HG02763 (cell line): Measurements from ENCODE around the gene RPS28.
"Not testable (repeated sequence)": the region's sequence is repeated elsewhere in the genome, so short reads cannot be mapped to it uniquely, and the experiment has no call there.

Source experiments
- ATAC-seq: cut with Tn5 transposase; IDR thresholded peaks from one replicate; pipeline ENCODE4 v1.9.1; 2021; ENCODE audit warnings: mild to moderate bottlenecking, moderate library complexity; ENCODE audit not compliant: unreplicated experiment

RPS28 gene

DNA sequence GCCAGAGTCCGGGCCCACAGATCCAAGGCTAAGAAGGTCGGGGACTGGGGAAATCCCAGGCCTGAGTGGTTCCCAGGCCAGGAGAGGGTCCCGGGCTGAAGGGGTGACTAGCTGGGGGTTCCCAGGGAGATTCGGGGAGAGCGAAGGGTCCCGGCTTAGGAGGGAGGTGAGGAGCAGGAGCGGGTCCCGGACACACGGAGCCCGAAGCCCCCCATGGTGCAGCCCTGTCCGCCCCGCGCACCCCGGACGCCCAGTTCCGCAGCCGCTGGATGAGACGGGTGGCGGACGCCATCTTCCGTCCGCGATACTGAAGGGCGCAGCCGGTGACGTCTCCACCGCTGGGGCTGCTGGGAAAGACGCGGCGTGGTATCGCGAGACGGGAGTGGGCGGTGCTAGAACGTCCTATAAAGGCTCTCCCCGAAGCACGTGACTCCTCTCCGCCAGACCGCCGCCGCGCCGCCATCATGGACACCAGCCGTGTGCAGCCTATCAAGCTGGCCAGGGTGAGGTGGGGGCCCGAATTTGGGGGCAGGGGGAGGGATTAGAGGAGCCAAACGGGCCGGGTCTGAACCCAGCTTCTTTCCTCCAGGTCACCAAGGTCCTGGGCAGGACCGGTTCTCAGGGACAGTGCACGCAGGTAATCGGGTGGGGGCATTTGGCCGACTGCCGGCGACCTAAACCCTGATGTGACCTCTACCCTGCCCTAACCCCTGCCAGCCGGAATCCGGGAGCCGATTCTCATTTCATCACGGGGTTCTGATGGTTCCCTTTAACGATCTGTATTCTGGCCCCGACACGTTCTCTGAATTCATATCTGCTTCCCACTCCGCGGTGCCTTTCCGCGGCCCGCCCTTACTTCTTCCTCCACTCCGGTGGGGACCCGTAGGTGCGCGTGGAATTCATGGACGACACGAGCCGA lies at the start of gene RPS28, which contains the start of gene NDUFA7:
Gene RPS28 (plus strand): TSS at position 430 of the 919 bp plus-strand sequence. CDS start 35 bp downstream, at position 465.
Gene NDUFA7 (minus strand): TSS at position 309 of the 919 bp plus-strand sequence. CDS start 17 bp downstream, at position 292.
- peak; percentile 90 for ATAC-seq

DNA sequence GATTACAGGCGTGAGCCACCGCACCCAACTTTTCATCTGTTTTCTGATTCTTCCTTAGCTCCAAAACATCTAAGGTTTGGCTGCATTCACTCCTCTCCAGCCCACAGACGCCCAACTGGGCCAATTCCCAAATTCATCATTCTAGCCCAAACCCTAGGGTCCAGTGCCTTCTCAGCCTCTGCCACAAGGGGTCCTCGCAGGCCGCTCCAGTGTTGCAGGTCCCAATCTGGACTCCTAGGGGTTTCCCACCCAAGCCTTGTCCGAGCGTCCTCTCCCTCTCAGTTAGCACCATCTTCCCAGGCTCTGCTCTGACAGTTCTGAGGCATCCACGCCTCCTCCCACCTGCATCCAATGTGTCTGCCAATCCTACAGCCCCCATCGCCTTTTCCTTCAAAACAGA lies 44.8 kb upstream of the RPS28 start:
- not testable (repeated sequence) for ATAC-seq

GRCh38 chr19:8291337-8291736 lies 30.0 kb upstream of the RPS28 start:
- not testable (repeated sequence) for ATAC-seq

DNA sequence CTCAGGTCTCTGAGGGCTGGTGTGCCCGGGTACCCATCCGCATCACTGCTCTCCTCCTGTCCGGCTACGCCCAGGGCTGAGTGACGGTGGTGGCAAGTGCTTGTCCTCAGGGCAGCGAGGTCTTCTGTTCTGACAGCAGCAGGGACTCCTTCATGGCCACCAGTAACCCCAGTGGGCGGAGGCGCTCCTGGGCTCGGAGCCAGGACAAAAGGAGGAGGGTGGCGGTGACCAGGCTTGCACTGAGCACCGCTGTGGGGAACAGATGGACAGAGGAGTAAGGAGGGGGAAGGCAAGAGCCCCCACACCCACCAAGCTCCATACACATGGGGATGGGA lies 19.0 kb upstream of the RPS28 start:
- no peak for ATAC-seq

DNA sequence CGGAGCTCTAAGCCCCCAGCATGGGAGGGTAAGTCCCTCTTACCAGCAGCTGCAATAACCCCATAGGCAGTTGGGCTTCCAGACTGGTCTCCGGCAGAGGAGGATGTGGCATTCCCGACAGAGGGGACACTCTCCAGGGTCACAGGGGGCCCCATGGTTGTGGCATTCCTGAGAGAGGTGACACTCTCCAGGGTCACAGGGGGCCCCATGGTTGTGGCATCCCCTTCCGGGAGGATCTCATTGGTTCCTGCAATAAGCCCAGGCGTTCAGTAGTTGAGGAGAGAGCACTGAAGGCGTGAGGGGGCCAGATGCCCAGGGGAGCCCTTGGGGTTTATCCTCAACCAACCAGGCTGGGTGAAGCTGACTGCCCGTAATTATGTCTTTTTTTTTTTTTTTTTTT lies 18.6 kb upstream of the RPS28 start:
- no peak for ATAC-seq

DNA sequence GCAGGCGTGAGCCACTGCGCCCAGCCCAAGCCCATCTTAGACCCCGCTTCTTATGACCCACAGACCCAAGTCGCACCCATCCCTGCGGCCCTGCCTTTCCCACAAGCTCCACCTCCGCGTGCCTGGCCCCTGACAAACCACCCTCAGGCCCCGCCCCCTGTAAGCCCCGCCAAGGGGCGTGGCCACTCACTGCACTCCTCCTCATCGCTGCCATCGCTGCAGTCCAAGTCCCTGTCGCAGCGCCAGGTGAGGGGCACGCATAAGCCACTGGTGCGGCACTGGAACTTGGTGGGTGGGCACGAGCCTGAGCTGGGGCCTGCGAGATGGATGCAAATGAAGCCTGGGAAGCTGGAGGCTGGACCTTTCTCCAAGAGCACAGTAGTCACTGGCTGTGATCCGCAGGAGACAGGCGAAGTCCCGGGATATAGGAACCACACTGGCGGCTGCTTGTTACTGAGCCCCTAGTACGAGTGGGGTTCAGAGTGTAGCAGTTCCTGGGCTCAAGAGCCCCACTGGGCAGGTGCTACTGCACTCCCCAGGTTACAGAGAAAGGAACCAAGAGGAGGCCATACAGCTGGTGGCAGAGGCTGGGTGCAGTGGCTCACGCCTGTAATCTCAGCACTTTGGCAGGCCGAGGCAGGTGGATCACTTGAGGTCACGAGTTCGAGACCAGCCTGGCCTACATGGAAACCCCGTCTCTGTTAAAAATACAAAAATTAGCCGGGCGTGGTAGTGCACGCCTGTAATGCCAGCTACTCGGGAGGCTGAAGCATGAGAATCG lies 16.3 kb upstream of the RPS28 start:
- ATAC-seq = no peak

- no peak for ATAC-seq
These were observed 15.5 kb upstream of the RPS28 start for GRCh38 chr19:8305798-8306197.

- no peak for ATAC-seq
These were observed 14.9 kb upstream of the RPS28 start for GRCh38 chr19:8306235-8307054.

GRCh38 chr19:8307400-8307964 lies 13.8 kb upstream of the RPS28 start:
- no peak for ATAC-seq

GRCh38 chr19:8307965-8308866 lies 13.1 kb upstream of the RPS28 start, which contains the start of gene CD320:
TSS of gene CD320 (minus strand) at chr19:8308358. CDS start at chr19:8308290, 68 bp downstream.
- ATAC-seq = peak; percentile 72

- ATAC-seq = no peak
These were observed 12.4 kb upstream of the RPS28 start for GRCh38 chr19:8308891-8309291.

- ATAC-seq = no peak
These were observed 10.8 kb upstream of the RPS28 start for GRCh38 chr19:8310342-8311055.

GRCh38 chr19:8311461-8312260 lies 9.6 kb upstream of the RPS28 start:
- no peak for ATAC-seq

DNA sequence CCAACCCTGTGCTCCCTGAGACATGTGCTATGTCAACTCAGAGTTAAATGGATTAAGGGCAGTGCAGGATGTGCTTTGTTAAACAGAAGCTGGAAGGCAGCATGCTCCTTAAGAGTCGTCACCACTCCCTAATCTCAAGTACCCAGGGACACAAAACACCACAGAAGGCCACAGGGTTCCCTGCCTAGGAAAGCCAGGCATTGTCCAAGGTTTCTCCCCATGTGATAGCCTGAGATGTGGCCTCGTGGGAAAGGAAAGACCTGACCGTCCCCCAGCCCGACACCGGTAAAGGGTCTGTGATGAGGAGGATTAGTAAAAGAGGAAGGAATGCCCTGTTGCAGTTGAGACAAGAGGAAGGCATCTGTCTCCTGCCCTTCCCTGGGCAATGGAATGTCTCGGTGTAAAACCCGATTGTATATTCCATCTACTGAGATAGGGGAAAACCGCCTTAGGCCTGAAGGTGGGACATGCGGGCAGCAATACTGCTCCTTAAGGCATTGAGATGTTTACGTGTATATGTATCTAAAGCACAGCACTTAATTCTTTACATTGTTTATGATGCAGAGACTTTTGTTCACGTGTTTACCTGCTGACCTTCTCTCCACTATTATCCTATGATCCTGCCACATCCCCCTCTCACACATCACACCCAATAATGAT lies 6.2 kb upstream of the RPS28 start:
- ATAC-seq = not testable (repeated sequence)

- ATAC-seq = no peak
These were observed 4.8 kb upstream of the RPS28 start for GRCh38 chr19:8316351-8317125.

- ATAC-seq = not testable (repeated sequence)
These were observed 2.5 kb upstream of the RPS28 start for GRCh38 chr19:8318835-8319234.
